HepG2 (cell line): ENCODE data around the gene CTSZ. TPM values are rescaled to one million over a fixed set of nuclear protein-coding genes. Genes with fewer than 3 reads are reported as not detected.

Source experiments
- AHDC1 ChIP-seq: sonication (generic); formaldehyde crosslinking; IDR thresholded peaks from 2 replicates; pipeline ENCODE4 v1.5.1; 2020; ENCODE audit warnings: mild to moderate bottlenecking, missing genetic modification reagents, borderline replicate concordance
- CAMTA2 ChIP-seq: sonication (generic); formaldehyde crosslinking; IDR thresholded peaks from 2 replicates; pipeline ENCODE4 v1.4.0; 2020; ENCODE audit warnings: mild to moderate bottlenecking, missing genetic modification reagents, borderline replicate concordance
- CREB3 ChIP-seq: sonication (generic); formaldehyde crosslinking; IDR thresholded peaks from 2 replicates; pipeline ENCODE4 v1.5.0; 2020; ENCODE audit warnings: missing genetic modification reagents
- GLMP ChIP-seq: sonication (generic); formaldehyde crosslinking; IDR thresholded peaks from 2 replicates; pipeline ENCODE4 v1.9.0; 2021; ENCODE audit warnings: missing genetic modification reagents, mild to moderate bottlenecking, borderline replicate concordance
- GMEB1 ChIP-seq: sonication (generic); formaldehyde crosslinking; IDR thresholded peaks from 2 replicates; pipeline ENCODE4 v1.5.1; 2020; ENCODE audit warnings: missing genetic modification reagents, mild to moderate bottlenecking, borderline replicate concordance
- NFE2L2 ChIP-seq: fragments of 150-350 bp; IDR thresholded peaks from 2 replicates; pipeline ENCODE4 v1.6.1; 2014; ENCODE audit warnings: low read length
- NR2F2 ChIP-seq: IDR thresholded peaks from 2 replicates; pipeline ENCODE4 v1.6.1; 2012; ENCODE audit warnings: low read depth, inconsistent platforms, borderline replicate concordance
- RAD21 ChIP-seq: fragments of 450-650 bp; formaldehyde crosslinking; IDR thresholded peaks from 2 replicates; pipeline ENCODE4 v1.5.0; 2020; ENCODE audit warnings: mild to moderate bottlenecking
- SMC3 ChIP-seq: IDR thresholded peaks from 2 replicates; pipeline ENCODE4 v1.6.1; 2011; ENCODE audit warnings: low read length, improper control_type of control experiment
- THAP7 ChIP-seq: sonication (generic); formaldehyde crosslinking; IDR thresholded peaks from 2 replicates; pipeline ENCODE4 v1.8.1; 2023; ENCODE audit warnings: mild to moderate bottlenecking, missing genetic modification reagents
- USF2 ChIP-seq, 2 experiments: sonication (generic) in 1 of 2; formaldehyde crosslinking in 1 of 2; IDR thresholded peaks; 2 replicates each; pipeline versions ENCODE4 v1.5.1 to v1.6.1; 2011 to 2020; ENCODE audit warnings: borderline replicate concordance in 1 of 2, low read depth in 1 of 2, low read length in 1 of 2, mild to moderate bottlenecking in 1 of 2, missing genetic modification reagents in 1 of 2, moderate library complexity in 1 of 2
- ZFP36L1 ChIP-seq: sonication (generic); formaldehyde crosslinking; IDR thresholded peaks from 2 replicates; pipeline ENCODE4 v1.8.0; 2022; ENCODE audit warnings: mild to moderate bottlenecking, missing genetic modification reagents, moderate library complexity
- ZNF432 ChIP-seq: sonication (generic); formaldehyde crosslinking; IDR thresholded peaks from 2 replicates; pipeline ENCODE4 v1.5.0; 2020; ENCODE audit warnings: missing genetic modification reagents, mild to moderate bottlenecking, borderline replicate concordance
- ZNF546 ChIP-seq: sonication (generic); formaldehyde crosslinking; conservative IDR thresholded peaks from 2 replicates; pipeline ENCODE4 v1.8.1; 2023; ENCODE audit warnings: mild to moderate bottlenecking, missing genetic modification reagents
- ZZZ3 ChIP-seq: sonication (generic); formaldehyde crosslinking; IDR thresholded peaks from 2 replicates; pipeline ENCODE4 v1.4.0; 2020; ENCODE audit warnings: missing genetic modification reagents, mild to moderate bottlenecking, borderline replicate concordance
- polyA plus RNA-seq, 8 experiments: library from polyadenylated mRNA; depleted of rRNA in 3 of 8; stranded (reverse) in 7 of 8; unstranded in 1 of 8; fragments of >200 nt; fragmentation: Illumina TruSeq in 4 of 8; extraction: Trizol in 4 of 8; gene quantifications; 2 replicates each; pipeline versions ENCODE4 v1.2.1 to v1.2.3, GENCODE V29; 2011 to 2016; ENCODE audit warnings: low read depth in 4 of 8, missing spikeins in 1 of 8, mixed read lengths in 1 of 8; ENCODE audit not compliant: insufficient read depth in 1 of 8
- total RNA-seq, 5 experiments: library from RNA; depleted of rRNA; stranded (reverse); fragments of >200 nt; fragmentation: Illumina TruSeq; extraction: Trizol; gene quantifications; 2 replicates each; pipeline ENCODE4 v1.2.3, GENCODE V29; 2016; ENCODE audit warnings: low read depth in 1 of 5

The CTSZ gene
- total and polyA plus RNA-seq, 2 of the 13 experiments (the other 11 are each of a cell fraction or from before 2014, with no cell fraction given) = 0.33 TPM; not detected in 1

GRCh38 chr20:59031564-59032022 is 24.5 kb upstream of the CTSZ start (continued):
- TF ChIP-seq AHDC1 = no peak
- peak; percentile 29; the same call in 1 of the 2 replicates for TF ChIP-seq USF2 (IDR thresholded peaks at IDR 0.05; ENCODE audit: low read depth, low read length)
- peak; percentile 81; the same call in 1 of the 2 replicates for TF ChIP-seq USF2 (CRISPR knock-in tag; IDR thresholded peaks at IDR 0.05; ENCODE audit: borderline replicate concordance)
- no peak for TF ChIP-seq RAD21 (CRISPR knock-in tag)
- 0 out of 2 replicates have a peak, but pooled peaks have one; percentile 3 for TF ChIP-seq ZFP36L1 (CRISPR knock-in tag)
- TF ChIP-seq NR2F2 = no peak
- 0 out of 2 replicates have a peak, but pooled peaks have one; percentile 12 for TF ChIP-seq CAMTA2 (CRISPR knock-in tag)
- TF ChIP-seq SMC3 = no peak
- TF ChIP-seq ZNF432 (CRISPR knock-in tag) = peak; percentile 81; the same call in 1 of the 2 replicates
- TF ChIP-seq ZZZ3 (CRISPR knock-in tag) = 0 out of 2 replicates have a peak, but pooled peaks have one; percentile 12
- TF ChIP-seq THAP7 (CRISPR knock-in tag) = no peak
- TF ChIP-seq GLMP (CRISPR knock-in tag) = peak; percentile 76; the same call in 1 of the 2 replicates
- no peak for TF ChIP-seq CREB3 (CRISPR knock-in tag)
- TF ChIP-seq GMEB1 = no peak
- TF ChIP-seq NFE2L2 = peak; percentile 2; the same call in 1 of the 2 replicates
- TF ChIP-seq ZNF546 (CRISPR knock-in tag) = no peak
